Muscle layer of duodenum (tissue), 2 donors: ENCODE measurements around the gene TLE4.

Source experiments
- H3K27ac ChIP-seq: one replicate; pipeline ENCODE4 v1.7.0; 2013; ENCODE audit warnings: mild to moderate bottlenecking, low read length
- H3K27me3 ChIP-seq: one replicate; pipeline ENCODE4 v1.7.0; 2013; ENCODE audit warnings: low read depth, mild to moderate bottlenecking, control low read depth, low read length
- H3K36me3 ChIP-seq, 2 donors: one replicate each; pipeline ENCODE4 v1.7.0; 2013; ENCODE audit warnings: low read length in 2 of 2, control low read depth in 1 of 2, mild to moderate bottlenecking in 1 of 2; ENCODE audit not compliant: insufficient read depth in 2 of 2, control insufficient read depth in 1 of 2
- H3K4me1 ChIP-seq, 2 donors: one replicate each; pipeline ENCODE4 v1.7.0; 2013; ENCODE audit warnings: low read length in 2 of 2, mild to moderate bottlenecking in 2 of 2, control low read depth in 1 of 2, moderate library complexity in 1 of 2; ENCODE audit not compliant: insufficient read depth in 2 of 2, control insufficient read depth in 1 of 2
- H3K4me3 ChIP-seq, 2 donors: one replicate each; pipeline ENCODE4 v1.7.0; 2013; ENCODE audit warnings: low read length in 2 of 2, low read depth in 1 of 2, mild to moderate bottlenecking in 1 of 2
- H3K9me3 ChIP-seq, 2 donors: one replicate each; pipeline ENCODE4 v1.7.0; 2013; ENCODE audit warnings: low read length in 2 of 2, control low read depth in 1 of 2, mild to moderate bottlenecking in 1 of 2; ENCODE audit not compliant: control insufficient read depth in 1 of 2
- donor health status: healthy.

The TLE4 gene

GRCh38 chr9:79757881-79758669 is 186.3 kb downstream of the TLE4 start:
- H3K9me3 ChIP-seq, result no peaks in the 10 kb centered on the region
- H3K36me3 ChIP-seq, result no peaks in the 10 kb centered on the region
- no peak overlapping the region for H3K27ac ChIP-seq
- no peaks in the 10 kb centered on the region for H3K27me3 ChIP-seq
- H3K4me3 ChIP-seq, result no peak overlapping the region
- peaks cover 0 to 10% of the 10 kb centered on the region in 2 donors for H3K4me1 ChIP-seq

- Histone ChIP-seq H3K9me3 (no peaks in the 10 kb centered on the region), H3K27ac (no peak overlapping the region), H3K4me3 (no peak overlapping the region), H3K36me3 (no peaks in the 10 kb centered on the region), H3K27me3 (no peaks in the 10 kb centered on the region), H3K4me1 (peaks cover 0 to 10% of the 10 kb centered on the region in 2 donors)
Measured at GRCh38 chr9:79759460-79759859, 187.7 kb downstream of the TLE4 start.

GRCh38 chr9:79762070-79762469 is 190.3 kb downstream of the TLE4 start:
- Histone ChIP-seq H3K27me3 (no peaks in the 10 kb centered on the region), H3K9me3 (no peaks in the 10 kb centered on the region), H3K27ac (no peak overlapping the region), H3K4me1 (peaks cover 0 to 9% of the 10 kb centered on the region in 2 donors), H3K36me3 (no peaks in the 10 kb centered on the region), H3K4me3 (no peak overlapping the region)

GRCh38 chr9:79763671-79764285 is 192.0 kb downstream of the TLE4 start:
- H3K36me3 ChIP-seq, result no peaks in the 10 kb centered on the region
- no peaks in the 10 kb centered on the region for H3K9me3 ChIP-seq
- H3K4me3 ChIP-seq, result no peak overlapping the region
- peak overlapping the region; percentile 39 for H3K27ac ChIP-seq
- no peaks in the 10 kb centered on the region for H3K27me3 ChIP-seq
- no peaks in the 10 kb centered on the region for H3K4me1 ChIP-seq

GRCh38 chr9:79764374-79764773 is 192.6 kb downstream of the TLE4 start:
- peak overlapping the region; percentile 39 for H3K27ac ChIP-seq
- H3K9me3 ChIP-seq, result no peaks in the 10 kb centered on the region
- no peaks in the 10 kb centered on the region for H3K27me3 ChIP-seq
- no peak overlapping the region for H3K4me3 ChIP-seq
- no peaks in the 10 kb centered on the region for H3K4me1 ChIP-seq
- H3K36me3 ChIP-seq, result no peaks in the 10 kb centered on the region

GRCh38 chr9:79765466-79765865 is 193.7 kb downstream of the TLE4 start:
- Histone ChIP-seq H3K27me3 (no peaks in the 10 kb centered on the region), H3K36me3 (no peaks in the 10 kb centered on the region), H3K4me1 (no peaks in the 10 kb centered on the region), H3K4me3 (no peak overlapping the region), H3K9me3 (no peaks in the 10 kb centered on the region), H3K27ac (no peak overlapping the region)

- H3K9me3 ChIP-seq, result no peaks in the 10 kb centered on the region
- no peak overlapping the region for H3K27ac ChIP-seq
- H3K4me3 ChIP-seq, result no peak overlapping the region
- no peaks in the 10 kb centered on the region for H3K4me1 ChIP-seq
- H3K36me3 ChIP-seq, result no peaks in the 10 kb centered on the region
- H3K27me3 ChIP-seq, result no peaks in the 10 kb centered on the region
Measured at GRCh38 chr9:79766091-79766490, 194.3 kb downstream of the TLE4 start.

GRCh38 chr9:79768194-79768593 is 196.4 kb downstream of the TLE4 start:
- H3K36me3 ChIP-seq, result no peaks in the 10 kb centered on the region
- H3K4me3 ChIP-seq, result no peak overlapping the region
- H3K27ac ChIP-seq, result no peak overlapping the region
- no peaks in the 10 kb centered on the region for H3K9me3 ChIP-seq
- no peaks in the 10 kb centered on the region for H3K27me3 ChIP-seq
- no peaks in the 10 kb centered on the region for H3K4me1 ChIP-seq

GRCh38 chr9:79769476-79770275 is 197.9 kb downstream of the TLE4 start:
- Histone ChIP-seq H3K4me1 (no peaks in the 10 kb centered on the region), H3K27me3 (no peaks in the 10 kb centered on the region), H3K4me3 (no peak overlapping the region), H3K27ac (no peak overlapping the region), H3K9me3 (no peaks in the 10 kb centered on the region), H3K36me3 (no peaks in the 10 kb centered on the region)

GRCh38 chr9:79774356-79774755 is 202.6 kb downstream of the TLE4 start:
- no peak overlapping the region for H3K4me3 ChIP-seq
- no peaks in the 10 kb centered on the region for H3K4me1 ChIP-seq
- no peak overlapping the region for H3K27ac ChIP-seq
- H3K27me3 ChIP-seq, result no peaks in the 10 kb centered on the region
- no peaks in the 10 kb centered on the region for H3K36me3 ChIP-seq
- H3K9me3 ChIP-seq, result no peaks in the 10 kb centered on the region
